Cerebellar cortex (tissue), 1 donor: ENCODE measurements around the gene STXBP2.
"Not testable (repeated sequence)": the region's sequence is repeated elsewhere in the genome, so short reads cannot be mapped to it uniquely, and the experiment has no call there.

Experiments used
- DNase-seq: peaks from one replicate; pipeline ENCODE4 v3.0.0-alpha.2; 2015; ENCODE audit warnings: low spot score

Gene STXBP2

DNA sequence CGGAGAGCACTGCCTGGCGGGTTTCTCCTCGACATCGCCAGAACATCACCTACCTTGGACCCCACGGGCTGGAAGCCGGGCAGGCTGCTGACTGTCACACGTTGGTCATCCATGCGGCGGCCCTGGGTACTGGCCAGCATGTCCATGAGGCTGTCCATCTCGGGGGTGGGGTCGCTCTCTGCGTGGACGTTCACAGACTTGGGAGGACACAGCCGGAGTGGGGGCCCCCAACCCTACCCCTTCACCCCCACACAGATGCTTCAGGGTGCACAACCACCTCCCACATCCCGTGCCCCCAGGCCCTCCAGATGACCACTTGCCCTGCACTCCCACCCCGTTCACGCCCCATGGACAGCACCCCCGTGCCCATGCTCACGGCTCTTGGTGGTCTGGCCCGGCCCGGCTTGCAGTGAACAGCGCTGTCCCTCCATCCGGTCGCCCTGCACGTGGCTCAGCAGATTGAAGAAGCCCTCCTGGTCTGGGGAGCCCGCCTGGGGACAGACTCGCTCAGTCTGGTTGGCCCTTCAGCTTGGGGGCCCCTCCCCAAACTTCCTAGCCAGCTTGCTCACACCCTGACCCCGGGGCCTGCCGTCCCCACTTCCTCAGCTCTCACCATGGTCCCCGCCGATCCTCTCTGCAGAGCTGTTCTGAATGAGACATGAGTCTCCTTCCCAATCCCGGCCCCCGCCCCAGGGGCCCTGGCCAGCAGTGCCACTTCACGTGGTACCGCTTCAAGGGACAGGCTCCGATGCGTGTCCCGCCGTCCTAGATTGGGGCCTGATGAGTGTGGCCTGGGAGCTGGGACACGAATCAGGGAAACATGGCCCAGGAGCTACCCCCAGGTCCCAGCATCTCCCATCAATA lies 4.3 kb upstream of the STXBP2 start:
- DNase-seq = no peak

DNA sequence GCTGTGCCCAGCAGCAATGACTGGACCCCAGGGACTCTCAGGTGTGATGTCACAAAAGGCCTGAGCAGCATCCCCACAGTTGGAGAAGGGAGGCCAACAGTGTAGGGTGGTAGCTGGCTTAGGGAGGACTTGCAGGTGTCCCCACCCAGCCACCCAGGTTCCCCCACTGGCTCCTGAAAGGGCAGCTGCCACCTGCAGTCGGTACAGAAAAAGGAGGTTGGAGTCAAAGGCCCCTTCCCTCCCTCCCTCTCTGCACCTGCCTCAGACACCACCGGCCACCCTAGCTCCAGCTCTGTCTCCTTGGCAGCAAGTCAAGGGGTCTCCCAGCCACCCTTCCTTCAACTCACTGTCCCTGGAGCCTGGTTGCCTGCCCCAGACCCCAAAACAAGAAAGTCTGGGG lies 3.2 kb upstream of the STXBP2 start, which contains the start of gene PCP2:
TSS of gene PCP2 (minus strand) at position 22 of the 400 bp plus-strand sequence. CDS start 262 bp downstream, outside the sequence.
- no peak for DNase-seq

DNA sequence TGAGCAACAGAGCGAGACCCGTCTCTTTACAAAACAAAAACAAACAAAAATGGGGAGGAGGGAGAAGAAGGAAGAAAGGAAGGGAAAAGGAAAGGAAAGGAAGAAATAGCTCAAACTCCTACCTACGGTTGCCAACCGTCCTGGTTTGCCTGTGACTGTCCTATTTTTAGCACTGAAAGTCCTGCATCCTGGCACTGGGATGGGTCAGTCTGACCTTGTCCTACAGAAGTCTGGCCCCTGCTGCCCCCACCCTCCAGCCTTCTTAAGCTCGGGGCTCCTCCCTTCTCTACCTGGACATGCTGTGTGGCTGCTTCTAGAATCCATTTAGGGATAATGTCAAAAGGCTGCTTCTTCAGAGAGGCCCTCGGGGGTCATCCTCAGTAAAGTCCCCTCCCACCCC lies 1.2 kb upstream of the STXBP2 start:
- DNase-seq = no peak

DNA sequence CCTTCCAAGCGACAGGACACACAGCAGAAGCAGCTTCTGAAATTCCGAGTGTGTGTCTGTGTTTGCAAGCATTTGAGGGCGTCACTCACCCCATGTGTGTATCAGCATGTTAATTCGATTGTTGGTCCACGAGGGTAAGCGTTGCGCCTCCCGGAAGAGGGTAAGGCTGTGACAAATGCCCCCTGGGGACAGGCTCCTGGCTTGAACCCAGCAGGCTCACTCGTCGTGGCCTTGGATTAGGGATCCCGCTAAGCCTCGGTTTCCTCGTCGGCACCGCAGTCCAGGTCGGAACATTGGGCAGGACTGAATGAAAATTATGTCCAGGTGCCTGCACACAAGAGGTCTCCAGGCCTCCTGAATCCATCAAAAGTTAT lies 606 bp upstream of the STXBP2 start:
- no peak for DNase-seq

DNA sequence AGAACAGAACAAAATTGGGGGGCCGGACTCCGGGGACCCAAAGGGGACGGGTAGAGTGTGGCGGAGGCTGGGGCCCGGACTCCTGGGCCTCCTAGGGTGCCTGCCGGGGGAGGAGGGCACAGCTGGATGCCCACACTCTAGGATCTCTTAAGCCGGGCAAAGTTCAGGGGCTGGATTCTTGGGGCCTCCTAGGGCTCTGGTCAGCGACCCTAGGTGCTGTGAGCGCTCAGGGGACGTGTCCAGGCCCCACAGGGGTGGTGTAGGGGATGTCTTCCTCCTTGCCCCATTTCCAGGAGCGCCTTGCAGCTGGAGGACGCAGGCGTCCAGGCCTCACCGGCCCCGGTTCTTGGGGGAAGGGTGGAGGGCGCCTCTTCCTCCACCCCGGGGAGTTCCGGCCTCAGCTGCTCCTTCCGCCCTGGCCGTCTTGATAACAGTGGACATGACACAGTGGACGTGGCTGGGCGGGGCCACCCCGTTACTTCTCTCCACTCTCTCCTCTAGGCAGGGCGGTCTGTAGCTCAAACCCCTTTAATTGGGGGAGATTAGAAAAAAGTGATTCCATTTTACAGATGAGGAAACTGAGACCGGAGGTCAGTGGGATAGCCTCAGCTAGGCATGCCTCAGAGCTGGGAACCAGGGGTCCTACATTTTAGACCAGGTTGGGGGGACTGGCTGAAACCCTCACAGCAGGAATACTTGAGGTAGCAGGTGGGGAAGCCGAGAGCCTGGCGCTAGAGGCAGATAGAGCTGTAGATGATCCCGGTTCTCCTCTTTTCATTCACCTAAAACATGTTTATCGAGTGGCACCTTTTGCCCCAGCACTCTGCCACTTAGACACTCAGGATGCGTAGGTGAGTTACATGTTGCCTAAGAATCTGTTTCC lies 705 bp downstream of the STXBP2 start:
- DNase-seq = no peak

DNA sequence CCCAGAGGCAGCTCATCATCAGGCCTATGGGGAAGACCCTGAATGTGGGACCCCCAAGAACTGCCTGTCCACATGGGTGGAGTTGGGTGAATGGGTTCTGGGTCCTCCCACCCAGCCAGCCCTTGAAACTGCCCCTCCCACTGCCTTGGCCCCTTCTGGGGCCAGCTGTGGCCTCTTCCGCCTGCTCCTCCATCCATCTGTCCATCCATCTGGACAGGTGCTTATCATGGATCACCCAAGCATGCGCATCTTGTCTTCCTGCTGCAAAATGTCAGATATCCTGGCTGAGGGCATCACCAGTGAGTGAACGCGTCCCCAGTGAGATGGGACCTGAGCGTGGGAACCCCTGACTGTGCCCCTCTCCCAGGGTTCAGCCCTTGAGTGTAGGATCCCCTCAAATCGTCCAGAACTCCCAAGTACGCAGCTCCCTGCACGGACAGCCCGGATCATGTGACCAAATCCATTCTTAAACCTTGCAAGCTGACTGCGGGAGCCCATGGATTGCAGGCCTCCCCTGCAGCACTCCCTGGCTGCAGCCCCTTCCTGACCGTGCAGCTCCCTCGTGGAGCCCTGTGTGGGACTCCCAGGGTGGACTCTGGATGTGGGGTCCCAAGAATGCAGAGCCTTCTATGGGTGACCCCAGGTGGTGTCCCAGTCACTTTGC lies 2.0 kb downstream of the STXBP2 start:
- DNase-seq = no peak

DNA sequence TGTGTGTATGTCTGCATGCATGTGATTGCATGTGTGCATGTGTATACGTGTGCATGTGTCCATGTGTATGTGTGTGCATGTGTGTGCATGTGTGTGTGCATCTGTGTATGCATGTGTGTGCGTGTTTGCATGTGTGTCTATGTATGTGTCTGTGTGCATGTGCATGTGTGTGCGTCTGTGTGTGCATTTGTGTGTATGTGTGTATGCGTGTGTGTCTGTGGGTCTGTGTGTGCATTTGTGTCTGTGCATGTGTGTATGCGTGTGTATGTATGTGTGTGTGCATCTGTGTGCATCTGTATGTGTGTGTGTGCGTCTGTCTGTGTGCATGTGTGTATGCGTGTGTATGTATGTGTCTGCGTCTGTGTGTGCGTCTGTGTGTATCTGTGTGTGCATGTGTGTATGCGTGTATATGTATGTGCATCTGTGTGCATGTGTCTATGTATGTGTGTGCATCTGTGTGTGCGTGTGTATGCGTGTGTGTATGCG lies 3.0 kb downstream of the STXBP2 start:
- no peak for DNase-seq

DNA sequence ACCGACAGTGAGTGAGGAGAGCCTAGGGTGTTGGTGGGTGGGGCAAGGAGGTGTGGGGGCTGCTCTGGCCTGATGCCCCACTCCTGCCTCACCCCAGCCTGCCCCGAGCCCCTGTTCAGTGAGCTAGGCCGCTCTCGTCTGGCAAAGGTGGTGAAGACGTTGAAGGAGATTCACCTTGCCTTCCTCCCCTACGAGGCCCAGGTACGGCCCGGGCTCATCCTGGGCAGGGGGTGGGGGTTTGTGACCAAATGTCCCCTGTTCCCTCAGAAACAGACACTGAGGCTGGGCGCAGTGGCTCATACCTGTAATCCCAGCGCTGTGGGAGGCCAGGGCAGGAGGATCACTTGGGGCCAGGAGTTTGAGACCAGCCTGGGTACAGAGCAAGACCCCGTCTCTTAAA lies 3.9 kb downstream of the STXBP2 start:
- no peak for DNase-seq

DNA sequence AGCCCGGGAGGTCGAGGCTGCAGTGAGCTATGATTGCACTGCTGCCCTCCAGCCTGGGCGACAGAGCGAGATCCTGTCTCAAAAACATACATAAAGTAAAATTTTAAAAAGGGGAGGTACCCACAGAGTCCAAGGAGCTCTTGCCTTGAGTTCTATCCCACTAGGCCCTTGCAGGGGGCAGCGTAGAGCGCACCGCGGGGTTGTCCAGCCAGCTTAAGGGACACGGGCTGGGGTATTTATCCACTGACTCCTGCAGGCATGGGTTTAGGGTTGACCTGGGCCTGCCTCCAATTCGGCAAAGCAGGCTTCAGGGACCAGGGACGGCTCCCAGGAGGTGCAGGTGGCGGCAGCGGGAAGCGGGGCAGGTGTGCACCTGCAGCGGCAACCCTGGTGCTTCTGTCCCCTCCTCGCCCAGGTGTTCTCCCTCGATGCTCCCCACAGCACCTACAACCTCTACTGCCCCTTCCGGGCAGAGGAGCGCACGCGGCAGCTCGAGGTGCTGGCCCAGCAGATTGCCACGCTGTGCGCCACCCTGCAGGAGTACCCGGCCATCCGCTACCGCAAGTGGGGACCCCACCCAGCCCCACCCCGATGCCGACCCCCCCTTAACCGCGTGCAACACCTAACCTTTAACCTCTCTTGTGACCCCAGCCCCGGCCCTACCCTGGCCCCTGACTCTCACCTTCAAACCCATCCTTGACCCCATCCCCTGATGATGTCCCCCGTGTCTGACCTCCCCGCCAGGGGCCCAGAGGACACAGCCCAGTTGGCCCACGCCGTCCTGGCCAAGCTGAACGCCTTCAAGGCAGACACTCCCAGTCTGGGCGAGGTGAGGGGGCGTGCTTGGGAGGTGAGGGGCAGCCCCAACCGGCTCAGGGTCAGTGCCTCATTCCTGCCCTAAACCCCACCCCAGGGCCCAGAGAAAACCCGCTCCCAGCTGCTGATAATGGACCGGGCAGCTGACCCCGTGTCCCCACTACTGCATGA lies 4.7 kb downstream of the STXBP2 start:
- no peak for DNase-seq

DNA sequence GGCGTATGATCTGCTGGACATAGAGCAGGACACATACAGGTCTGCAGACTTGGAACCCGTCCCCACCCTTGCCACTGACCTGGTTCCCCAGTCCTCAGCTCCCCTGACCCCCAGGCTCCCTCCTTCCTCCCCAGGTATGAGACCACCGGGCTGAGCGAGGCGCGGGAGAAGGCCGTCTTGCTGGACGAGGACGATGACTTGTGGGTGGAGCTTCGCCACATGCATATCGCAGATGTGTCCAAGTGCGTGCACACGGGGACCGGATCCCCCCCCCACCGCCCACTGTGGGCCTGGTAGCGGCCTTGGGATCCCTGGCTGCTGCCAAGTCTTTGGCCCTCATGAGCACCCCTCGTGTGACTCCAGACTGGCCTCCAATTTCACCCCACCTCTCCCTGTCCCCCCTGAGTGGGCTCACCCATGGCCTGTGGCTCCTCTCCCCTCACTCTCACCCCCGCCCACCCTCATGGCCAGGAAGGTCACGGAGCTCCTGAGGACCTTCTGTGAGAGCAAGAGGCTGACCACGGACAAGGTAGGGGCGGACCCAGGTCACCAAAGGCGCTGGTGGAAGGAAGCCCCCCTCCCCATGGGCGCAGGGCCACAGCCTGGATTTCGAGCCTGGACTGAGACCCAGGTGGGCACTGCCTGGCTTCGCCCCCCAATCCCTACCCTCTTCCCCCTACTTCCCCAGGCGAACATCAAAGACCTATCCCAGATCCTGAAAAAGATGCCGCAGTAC lies 5.6 kb downstream of the STXBP2 start:
- no peak for DNase-seq

DNA sequence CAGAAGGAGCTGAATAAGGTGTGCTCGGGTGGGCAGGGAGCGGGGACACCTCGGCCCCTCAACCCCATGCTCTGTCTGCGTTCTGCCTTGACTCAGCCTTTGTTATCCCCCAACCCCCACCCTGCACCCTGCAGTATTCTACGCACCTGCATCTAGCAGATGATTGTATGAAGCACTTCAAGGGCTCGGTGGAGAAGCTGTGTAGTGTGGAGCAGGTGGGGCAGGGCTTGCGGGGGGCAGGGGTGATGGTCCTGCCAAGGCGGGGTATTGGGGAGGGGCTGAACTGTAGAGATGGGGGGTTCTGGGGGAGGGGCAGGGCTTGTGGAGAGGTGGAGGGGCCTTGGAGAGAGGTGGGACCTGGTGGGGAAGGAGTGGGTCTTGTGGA lies 6.1 kb downstream of the STXBP2 start:
- no peak for DNase-seq

DNA sequence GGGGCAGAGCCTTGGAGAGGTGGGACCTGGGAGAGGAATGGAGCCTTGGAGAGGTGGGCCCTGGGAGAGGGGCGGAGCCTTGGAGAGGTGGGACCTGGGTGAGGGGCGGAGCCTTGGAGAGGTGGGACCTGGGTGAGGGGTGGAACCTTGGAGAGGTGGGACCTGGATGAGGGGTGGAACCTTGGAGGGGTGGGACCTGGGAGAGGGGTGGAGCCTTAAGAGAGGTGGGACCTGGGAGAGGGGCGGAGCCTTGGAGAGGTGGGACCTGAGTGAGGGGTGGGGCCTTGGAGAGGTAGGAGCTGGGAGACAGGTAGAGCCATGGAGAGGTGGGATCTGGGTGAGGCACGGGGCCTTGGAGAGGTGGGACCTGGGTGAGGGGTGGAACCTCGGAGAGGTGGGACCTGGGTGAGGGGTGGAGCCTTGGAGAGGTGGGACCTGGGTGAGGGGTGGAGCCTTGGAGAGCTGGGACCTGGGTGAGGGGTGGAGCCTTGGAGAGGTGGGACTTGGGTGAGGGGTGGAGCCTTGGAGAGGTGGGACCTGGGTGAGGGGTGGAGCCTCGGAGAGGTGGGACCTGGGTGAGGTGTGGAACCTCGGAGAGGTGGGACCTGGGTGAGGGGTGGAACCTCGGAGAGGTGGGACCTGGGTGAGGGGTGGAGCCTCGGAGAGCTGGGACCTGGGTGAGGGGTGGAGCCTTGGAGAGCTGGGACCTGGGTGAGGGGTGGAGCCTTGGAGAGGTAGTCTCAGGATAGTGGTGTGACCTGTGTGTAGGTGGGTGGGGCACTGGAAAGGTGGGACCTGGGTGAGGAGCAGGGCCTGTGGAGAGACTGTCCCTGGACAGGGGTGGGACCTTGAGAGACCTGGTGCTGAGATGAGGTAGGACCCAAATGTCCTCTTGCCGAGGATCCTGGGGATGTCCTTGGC lies 7.0 kb downstream of the STXBP2 start:
- not testable (repeated sequence) for DNase-seq

DNA sequence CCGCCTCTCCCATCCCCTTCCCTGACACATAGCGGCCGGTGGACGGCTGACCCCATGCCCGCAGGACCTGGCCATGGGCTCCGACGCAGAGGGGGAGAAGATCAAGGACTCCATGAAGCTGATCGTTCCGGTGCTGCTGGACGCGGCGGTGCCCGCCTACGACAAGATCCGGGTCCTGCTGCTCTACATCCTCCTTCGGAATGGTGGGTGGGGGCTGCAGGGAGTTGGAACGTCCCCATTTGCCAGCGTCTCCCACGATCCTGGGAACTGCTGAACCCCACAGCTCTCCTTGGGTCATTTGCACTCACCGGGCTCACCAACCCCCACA lies 7.6 kb downstream of the STXBP2 start:
- no peak for DNase-seq

DNA sequence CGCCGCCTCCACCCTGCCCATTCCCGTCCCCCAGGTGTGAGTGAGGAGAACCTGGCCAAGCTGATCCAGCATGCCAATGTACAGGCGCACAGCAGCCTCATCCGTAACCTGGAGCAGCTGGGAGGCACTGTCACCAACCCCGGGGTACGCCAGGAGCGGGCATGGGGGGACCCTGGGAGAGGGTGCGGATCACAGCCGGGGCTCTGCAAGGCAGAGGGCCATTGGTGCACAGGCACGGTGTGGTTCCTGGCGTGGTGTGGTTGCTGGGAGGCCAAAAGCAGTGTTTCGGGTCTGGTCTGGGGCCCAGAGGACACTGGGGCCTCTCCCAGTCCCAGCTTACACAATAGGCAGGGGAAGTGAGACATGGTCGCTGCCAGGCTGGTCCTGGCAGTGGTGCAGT lies 8.3 kb downstream of the STXBP2 start:
- no peak for DNase-seq

DNA sequence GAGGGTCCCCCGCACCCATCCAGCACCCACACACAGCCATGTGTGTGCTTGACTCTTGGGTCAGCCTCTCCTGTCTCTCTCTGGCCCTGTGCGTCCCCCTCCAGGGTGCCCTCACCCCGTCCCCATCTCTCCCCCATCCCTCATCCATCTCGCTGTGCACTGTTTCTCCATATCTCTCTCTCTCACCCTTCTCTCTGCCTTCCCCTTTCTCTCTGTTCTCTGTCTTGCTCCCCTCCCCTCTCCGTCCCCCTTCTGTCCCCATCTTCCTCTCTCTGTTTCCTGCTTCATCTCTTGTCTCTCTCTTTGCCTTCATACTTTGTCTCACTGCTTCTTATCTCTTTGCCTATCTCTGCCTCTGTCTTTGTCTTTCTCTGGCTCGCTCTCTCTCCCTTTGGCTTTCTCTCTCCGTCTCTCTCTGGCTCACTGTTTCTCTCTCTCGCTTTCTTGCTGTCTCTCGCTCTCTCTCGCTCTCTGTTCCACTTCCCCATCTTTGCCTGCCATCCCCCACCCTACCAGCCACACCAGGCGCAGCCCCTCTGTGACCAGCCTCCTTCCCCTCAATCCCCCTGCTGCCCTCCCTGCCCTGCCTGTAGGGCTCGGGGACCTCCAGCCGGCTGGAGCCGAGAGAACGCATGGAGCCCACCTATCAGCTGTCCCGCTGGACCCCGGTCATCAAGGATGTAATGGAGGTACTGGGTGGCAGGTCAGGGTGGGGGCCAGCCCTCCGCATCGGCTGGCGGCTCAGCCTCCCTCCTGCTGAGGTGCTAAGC lies 8.9 kb downstream of the STXBP2 start:
- DNase-seq = no peak

DNA sequence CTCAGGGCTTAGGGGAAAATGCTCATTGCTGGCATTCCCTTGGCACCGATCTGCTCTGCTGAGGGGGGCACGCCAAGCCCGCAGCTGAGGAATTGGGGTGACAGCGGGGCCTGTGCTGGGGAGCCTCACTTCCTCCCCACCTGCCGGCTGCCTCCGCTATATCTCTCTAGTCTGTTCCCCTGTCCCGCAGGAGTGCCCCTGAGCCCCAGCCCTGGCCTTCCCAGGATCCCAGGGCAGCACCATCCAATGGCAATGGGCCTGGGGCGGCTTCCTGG lies 9.5 kb downstream of the STXBP2 start:
- no peak for DNase-seq

DNA sequence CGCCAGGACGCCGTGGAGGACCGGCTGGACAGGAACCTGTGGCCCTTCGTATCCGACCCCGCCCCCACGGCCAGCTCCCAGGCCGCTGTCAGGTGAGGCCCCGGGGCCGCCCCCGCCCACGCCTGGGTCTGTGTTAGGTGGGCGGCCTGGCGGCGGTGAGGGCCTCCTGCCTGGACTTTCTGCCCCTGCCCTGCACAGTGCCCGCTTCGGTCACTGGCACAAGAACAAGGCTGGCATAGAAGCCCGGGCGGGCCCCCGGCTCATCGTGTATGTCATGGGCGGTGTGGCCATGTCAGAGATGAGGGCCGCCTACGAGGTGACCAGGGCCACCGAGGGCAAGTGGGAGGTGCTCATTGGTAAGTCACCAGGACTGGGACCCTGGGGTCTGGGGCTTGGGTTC lies 10.2 kb downstream of the STXBP2 start:
- no peak for DNase-seq

DNA sequence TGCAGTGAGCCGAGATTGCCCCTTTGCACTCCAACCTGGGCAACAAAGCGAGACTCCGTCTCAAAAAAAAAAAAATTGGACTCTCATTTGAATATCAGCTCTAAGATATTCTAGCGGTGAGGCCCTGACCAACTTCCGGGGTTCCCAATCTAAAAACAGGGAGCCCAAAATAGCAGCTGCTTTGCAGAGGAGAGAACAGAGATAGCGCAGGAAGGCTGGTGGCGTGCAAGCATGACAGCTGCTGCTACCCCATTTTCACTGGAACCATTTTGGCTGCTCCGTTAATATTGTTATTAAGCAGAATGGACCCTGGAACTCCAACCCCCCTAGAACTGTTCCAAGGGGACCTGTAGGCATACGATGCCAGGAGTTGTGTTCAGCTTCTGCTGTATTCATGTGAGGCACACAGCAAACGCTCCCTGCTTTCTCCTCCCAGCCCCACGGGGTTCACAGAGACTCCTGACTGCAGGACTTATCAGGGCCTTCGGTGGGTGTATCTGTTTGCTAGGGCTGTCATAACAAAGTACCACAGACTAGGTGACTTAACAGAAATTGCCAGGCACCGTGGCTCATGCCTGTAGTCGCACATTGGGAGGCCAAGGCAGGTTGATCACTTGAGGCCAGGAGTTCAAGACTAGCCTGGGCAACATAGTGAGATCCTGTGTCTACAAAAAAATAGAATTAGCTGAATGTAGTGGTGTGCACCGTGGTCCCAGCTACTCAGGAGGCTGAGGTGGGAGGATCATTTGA lies 11.5 kb downstream of the STXBP2 start:
- no peak for DNase-seq
